ENCODE measurements around the gene ABCD4.

Gene ABCD4

GRCh38 chr14:74289801-74290200 lies 12.9 kb downstream of the ABCD4 start:
- TF ChIP-seq EZH2phosphoT487 (IDR thresholded peaks at IDR 0.05; ENCODE audit: borderline replicate concordance): no peak
- no peaks in the 10 kb centered on the region for H3K4me1 ChIP-seq (ENCODE audit: insufficient read depth, low read length, poor library complexity, severe bottlenecking)
- H3K9me3 ChIP-seq (ENCODE audit: insufficient read depth, low read depth, low read length): no peaks in the 10 kb centered on the region
- no peak overlapping the region for H3K4me3 ChIP-seq (ENCODE audit: low read length, poor library complexity, severe bottlenecking)
- H3K4me2 ChIP-seq (ENCODE audit: low read depth, low read length, poor library complexity, severe bottlenecking): no peak overlapping the region
- H3K27me3 ChIP-seq (ENCODE audit: insufficient read depth, low read length, poor library complexity, severe bottlenecking): no peaks in the 10 kb centered on the region
- no peaks in the 10 kb centered on the region for H3F3A ChIP-seq (ENCODE audit: low read depth)
- no peak overlapping the region for H2AFZ ChIP-seq (ENCODE audit: low read length)
- H3K9me2 ChIP-seq (replicated peaks; ENCODE audit: low read depth, low read length): no peaks in the 10 kb centered on the region
- H3K9ac ChIP-seq (ENCODE audit: low read depth, low read length, poor library complexity, severe bottlenecking): no peak overlapping the region
- H3K79me2 ChIP-seq (ENCODE audit: insufficient read depth, low read length): peaks cover 11% of the 10 kb centered on the region
- peaks cover 20% of the 10 kb centered on the region for H4K20me1 ChIP-seq (ENCODE audit: insufficient read depth, low read length, poor library complexity, severe bottlenecking)
- peaks cover 73% of the 10 kb centered on the region; the same call in 1 of the 2 replicates for H3K36me3 ChIP-seq (ENCODE audit: insufficient read depth, low read length)

DNA sequence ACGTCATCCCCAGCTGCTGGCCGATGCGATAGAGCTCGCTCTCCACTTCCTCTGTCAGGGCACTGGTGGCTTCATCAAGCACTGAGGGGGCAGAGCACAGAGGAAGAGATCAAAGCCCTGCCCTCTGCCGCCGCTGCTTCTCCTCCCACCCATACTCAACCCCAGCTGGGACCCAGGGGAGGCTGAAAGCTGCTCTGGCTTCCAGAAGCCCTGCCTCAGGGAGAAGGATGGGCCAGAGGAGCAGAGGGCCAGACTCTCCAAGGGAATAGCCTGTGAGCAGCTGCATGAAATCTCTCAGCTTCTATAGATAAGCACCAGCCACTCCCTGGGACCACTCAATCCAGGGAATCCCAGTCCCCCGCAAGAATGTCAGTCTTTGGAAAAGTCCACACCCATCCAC lies 16.0 kb downstream of the ABCD4 start:
- Histone ChIP-seq H3K79me2 (ENCODE audit: insufficient read depth, low read length) (no peaks in the 10 kb centered on the region), H3K36me3 (ENCODE audit: insufficient read depth, low read length) (peaks cover 68% of the 10 kb centered on the region; the same call in 1 of the 2 replicates), H3F3A (ENCODE audit: low read depth) (no peaks in the 10 kb centered on the region), H3K27me3 (ENCODE audit: insufficient read depth, low read length, poor library complexity, severe bottlenecking) (no peaks in the 10 kb centered on the region), H3K4me3 (ENCODE audit: low read length, poor library complexity, severe bottlenecking) (no peak overlapping the region), H4K20me1 (ENCODE audit: insufficient read depth, low read length, poor library complexity, severe bottlenecking) (peaks cover 5% of the 10 kb centered on the region), H2AFZ (ENCODE audit: low read length) (no peak overlapping the region), H3K4me2 (ENCODE audit: low read depth, low read length, poor library complexity, severe bottlenecking) (no peak overlapping the region), H3K9me2 (replicated peaks; ENCODE audit: low read depth, low read length) (no peaks in the 10 kb centered on the region), H3K4me1 (ENCODE audit: insufficient read depth, low read length, poor library complexity, severe bottlenecking) (no peaks in the 10 kb centered on the region), H3K9ac (ENCODE audit: low read depth, low read length, poor library complexity, severe bottlenecking) (no peak overlapping the region), H3K9me3 (ENCODE audit: insufficient read depth, low read depth, low read length) (no peaks in the 10 kb centered on the region)
- TF ChIP-seq EZH2phosphoT487 (IDR thresholded peaks at IDR 0.05; ENCODE audit: borderline replicate concordance) (no peak), CTCF (conservative IDR thresholded peaks at IDR 0.05; ENCODE audit: low read length) (no peak)

DNA sequence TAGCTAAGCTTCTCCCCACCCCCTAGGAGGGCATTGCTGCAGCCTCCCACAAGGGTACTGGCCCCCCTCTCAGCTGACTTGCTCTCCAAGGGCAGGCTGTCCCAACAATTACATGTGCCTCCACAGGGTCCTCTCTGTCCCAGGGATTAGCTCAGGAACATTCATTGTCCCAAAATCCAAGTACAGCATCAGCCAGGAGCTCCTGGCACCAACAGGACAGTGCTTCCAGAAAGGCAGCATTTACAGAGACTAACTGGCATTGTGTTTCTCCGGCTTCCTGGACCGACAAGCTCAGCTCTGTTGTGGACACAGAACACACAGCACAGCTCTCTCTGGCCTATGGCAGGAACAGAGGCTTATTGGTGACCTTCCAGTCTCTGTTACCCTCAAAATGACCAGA lies 21.7 kb downstream of the ABCD4 start:
- Histone ChIP-seq H3K79me2 (ENCODE audit: insufficient read depth, low read length) (no peaks in the 10 kb centered on the region), H3K9me2 (replicated peaks; ENCODE audit: low read depth, low read length) (no peaks in the 10 kb centered on the region), H3K9ac (ENCODE audit: low read depth, low read length, poor library complexity, severe bottlenecking) (no peak overlapping the region), H3F3A (ENCODE audit: low read depth) (no peaks in the 10 kb centered on the region), H3K4me2 (ENCODE audit: low read depth, low read length, poor library complexity, severe bottlenecking) (no peak overlapping the region), H3K4me3 (ENCODE audit: low read length, poor library complexity, severe bottlenecking) (no peak overlapping the region), H3K9me3 (ENCODE audit: insufficient read depth, low read depth, low read length) (no peaks in the 10 kb centered on the region), H2AFZ (ENCODE audit: low read length) (no peak overlapping the region), H3K27me3 (ENCODE audit: insufficient read depth, low read length, poor library complexity, severe bottlenecking) (no peaks in the 10 kb centered on the region), H3K36me3 (ENCODE audit: insufficient read depth, low read length) (peaks cover 20% of the 10 kb centered on the region; the same call in 1 of the 2 replicates), H4K20me1 (ENCODE audit: insufficient read depth, low read length, poor library complexity, severe bottlenecking) (no peaks in the 10 kb centered on the region), H3K4me1 (ENCODE audit: insufficient read depth, low read length, poor library complexity, severe bottlenecking) (no peaks in the 10 kb centered on the region)
- TF ChIP-seq CTCF (conservative IDR thresholded peaks at IDR 0.05; ENCODE audit: low read length) (no peak), EZH2phosphoT487 (IDR thresholded peaks at IDR 0.05; ENCODE audit: borderline replicate concordance) (no peak)

DNA sequence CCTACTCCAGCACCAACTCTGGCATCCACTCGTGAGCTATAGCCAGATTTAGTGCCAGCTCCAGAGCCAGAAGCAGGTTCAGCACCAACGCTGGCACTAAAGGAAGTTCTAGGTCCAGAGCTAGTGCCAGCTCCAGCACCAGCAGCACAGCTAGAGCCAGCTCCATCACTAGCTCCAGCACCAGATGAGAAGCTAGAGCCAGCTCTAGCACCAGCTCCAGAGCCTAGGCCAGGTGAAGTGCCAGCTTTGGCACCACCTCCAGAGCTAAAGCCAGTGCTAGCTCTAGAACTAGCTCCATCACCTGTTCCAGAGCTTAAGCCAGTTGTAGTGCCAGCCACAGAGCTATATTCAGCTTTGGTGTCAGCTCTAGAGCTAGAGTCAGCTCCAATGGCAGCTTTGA lies 24.7 kb downstream of the ABCD4 start:
- H3K9me3 ChIP-seq (ENCODE audit: insufficient read depth, low read depth, low read length): no peaks in the 10 kb centered on the region
- H3K36me3 ChIP-seq (ENCODE audit: insufficient read depth, low read length): peaks cover 2% of the 10 kb centered on the region; the same call in 1 of the 2 replicates
- no peaks in the 10 kb centered on the region for H3K9me2 ChIP-seq (replicated peaks; ENCODE audit: low read depth, low read length)
- no peaks in the 10 kb centered on the region for H3K79me2 ChIP-seq (ENCODE audit: insufficient read depth, low read length)
- no peak for TF ChIP-seq EZH2phosphoT487 (IDR thresholded peaks at IDR 0.05; ENCODE audit: borderline replicate concordance)
- TF ChIP-seq CTCF (conservative IDR thresholded peaks at IDR 0.05; ENCODE audit: low read length): no peak
- no peak overlapping the region for H2AFZ ChIP-seq (ENCODE audit: low read length)
- H3K27me3 ChIP-seq (ENCODE audit: insufficient read depth, low read length, poor library complexity, severe bottlenecking): no peaks in the 10 kb centered on the region
- H3F3A ChIP-seq (ENCODE audit: low read depth): no peaks in the 10 kb centered on the region
- H3K9ac ChIP-seq (ENCODE audit: low read depth, low read length, poor library complexity, severe bottlenecking): no peak overlapping the region
- no peak overlapping the region for H3K4me2 ChIP-seq (ENCODE audit: low read depth, low read length, poor library complexity, severe bottlenecking)
- H4K20me1 ChIP-seq (ENCODE audit: insufficient read depth, low read length, poor library complexity, severe bottlenecking): no peaks in the 10 kb centered on the region
- H3K4me1 ChIP-seq (ENCODE audit: insufficient read depth, low read length, poor library complexity, severe bottlenecking): peaks cover 7% of the 10 kb centered on the region
- H3K4me3 ChIP-seq (ENCODE audit: low read length, poor library complexity, severe bottlenecking): no peak overlapping the region
